ENCODE measurements around the gene MAPK10. TPM values are rescaled to one million over a fixed set of nuclear protein-coding genes. Genes with fewer than 3 reads are reported as not detected.

MAPK10 gene
- total RNA-seq, 1 experiment from 2014 or later, result 4.7 TPM

- Histone ChIP-seq H3K79me1 (ENCODE audit: insufficient read depth, low read depth, low read length, poor library complexity, severe bottlenecking) (no peaks in the 10 kb centered on the region), H3K14ac (ENCODE audit: insufficient read depth, low read length) (no peak overlapping the region), H3K18ac (ENCODE audit: insufficient read length, low read depth, low read length) (no peak overlapping the region), H3K79me2 (ENCODE audit: insufficient read depth, low read length) (no peaks in the 10 kb centered on the region), H2AFZ (ENCODE audit: low read length) (no peak overlapping the region), H3K27me3 (ENCODE audit: insufficient read depth, low read length) (no peaks in the 10 kb centered on the region), H4K8ac (replicated peaks; ENCODE audit: insufficient read length, low read depth, low read length) (no peak overlapping the region), H3K9ac (ENCODE audit: extremely low read depth, insufficient read length, low read length) (no peak overlapping the region), H2AK5ac (ENCODE audit: insufficient read length, low read length) (no peak overlapping the region), H4K5ac (ENCODE audit: insufficient read length, low read depth, low read length) (no peak overlapping the region), H3K23ac (ENCODE audit: insufficient read length, low read depth, low read length) (no peak overlapping the region), H3K23me2 (ENCODE audit: insufficient read length, low read depth, low read length, poor library complexity, severe bottlenecking) (no peaks in the 10 kb centered on the region), H2BK120ac (ENCODE audit: low read depth, low read length, poor library complexity, severe bottlenecking) (no peak overlapping the region), H3K4me1 (ENCODE audit: insufficient read depth, low read length) (no peaks in the 10 kb centered on the region), H3T11ph (ENCODE audit: low read length) (no peak overlapping the region), H3K27ac (ENCODE audit: insufficient read length, low read depth, low read length) (no peak overlapping the region), H3K4ac (ENCODE audit: low read depth, low read length) (no peak overlapping the region), H3K9me3 (ENCODE audit: control insufficient read depth, low read depth, low read length) (no peaks in the 10 kb centered on the region), H4K91ac (ENCODE audit: insufficient read length, low read depth, low read length) (no peak overlapping the region), H3K4me2 (ENCODE audit: insufficient read depth, insufficient read length, low read length) (no peak overlapping the region), H2BK5ac (ENCODE audit: insufficient read length, low read length) (no peak overlapping the region), H2BK12ac (ENCODE audit: insufficient read length, low read depth, low read length) (no peak overlapping the region), H4K20me1 (ENCODE audit: control insufficient read depth, insufficient read depth, insufficient read length) (no peaks in the 10 kb centered on the region), H2BK20ac (ENCODE audit: low read depth, low read length, poor library complexity, severe bottlenecking) (no peak overlapping the region), H2BK15ac (ENCODE audit: low read depth, low read length) (no peak overlapping the region), H3K56ac (ENCODE audit: insufficient read length, low read depth, low read length) (no peak overlapping the region)
- H3K4me1 Mint-ChIP-seq, result peaks cover 4 to 9% of the 10 kb centered on the region in 2 experiments
- DNase-seq, result no peak
- TF ChIP-seq, protein P1, sequence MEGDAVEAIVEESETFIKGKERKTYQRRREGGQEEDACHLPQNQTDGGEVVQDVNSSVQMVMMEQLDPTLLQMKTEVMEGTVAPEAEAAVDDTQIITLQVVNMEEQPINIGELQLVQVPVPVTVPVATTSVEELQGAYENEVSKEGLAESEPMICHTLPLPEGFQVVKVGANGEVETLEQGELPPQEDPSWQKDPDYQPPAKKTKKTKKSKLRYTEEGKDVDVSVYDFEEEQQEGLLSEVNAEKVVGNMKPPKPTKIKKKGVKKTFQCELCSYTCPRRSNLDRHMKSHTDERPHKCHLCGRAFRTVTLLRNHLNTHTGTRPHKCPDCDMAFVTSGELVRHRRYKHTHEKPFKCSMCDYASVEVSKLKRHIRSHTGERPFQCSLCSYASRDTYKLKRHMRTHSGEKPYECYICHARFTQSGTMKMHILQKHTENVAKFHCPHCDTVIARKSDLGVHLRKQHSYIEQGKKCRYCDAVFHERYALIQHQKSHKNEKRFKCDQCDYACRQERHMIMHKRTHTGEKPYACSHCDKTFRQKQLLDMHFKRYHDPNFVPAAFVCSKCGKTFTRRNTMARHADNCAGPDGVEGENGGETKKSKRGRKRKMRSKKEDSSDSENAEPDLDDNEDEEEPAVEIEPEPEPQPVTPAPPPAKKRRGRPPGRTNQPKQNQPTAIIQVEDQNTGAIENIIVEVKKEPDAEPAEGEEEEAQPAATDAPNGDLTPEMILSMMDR (conservative IDR thresholded peaks at IDR 0.05), result no peak
- no peaks in the 10 kb centered on the region for H3K27me3 Mint-ChIP-seq (ENCODE audit: low read depth)
- H3K27ac Mint-ChIP-seq, result no peak overlapping the region
- H3K9me3 Mint-ChIP-seq, result no peaks in the 10 kb centered on the region
- H3K36me3 Mint-ChIP-seq (ENCODE audit: insufficient read depth in 1 of 3, low read depth in 3 of 3), result no peaks in the 10 kb centered on the region
- WGBS (ENCODE audit: extremely low coverage, insufficient read length, low lambda C conversion rate), result no CpG with 5 or more reads among the region's 2 CpGs
- H3K4me3 Mint-ChIP-seq, result no peak overlapping the region
Observed at GRCh38 chr4:86401826-86402225, 42.0 kb upstream of the MAPK10 start.
